ENCODE data around the gene JAKMIP3.

JAKMIP3 gene

GRCh38 chr10:132104062-132104461, 38.3 kb downstream of the JAKMIP3 start:
- in situ Hi-C loops (cut with MboI; ENCODE audit: low sequenced_read_pairs, unreplicated experiment): no loop called here
- DNase-seq (ENCODE audit: low spot score): no peak
- TF ChIP-seq, protein P1, sequence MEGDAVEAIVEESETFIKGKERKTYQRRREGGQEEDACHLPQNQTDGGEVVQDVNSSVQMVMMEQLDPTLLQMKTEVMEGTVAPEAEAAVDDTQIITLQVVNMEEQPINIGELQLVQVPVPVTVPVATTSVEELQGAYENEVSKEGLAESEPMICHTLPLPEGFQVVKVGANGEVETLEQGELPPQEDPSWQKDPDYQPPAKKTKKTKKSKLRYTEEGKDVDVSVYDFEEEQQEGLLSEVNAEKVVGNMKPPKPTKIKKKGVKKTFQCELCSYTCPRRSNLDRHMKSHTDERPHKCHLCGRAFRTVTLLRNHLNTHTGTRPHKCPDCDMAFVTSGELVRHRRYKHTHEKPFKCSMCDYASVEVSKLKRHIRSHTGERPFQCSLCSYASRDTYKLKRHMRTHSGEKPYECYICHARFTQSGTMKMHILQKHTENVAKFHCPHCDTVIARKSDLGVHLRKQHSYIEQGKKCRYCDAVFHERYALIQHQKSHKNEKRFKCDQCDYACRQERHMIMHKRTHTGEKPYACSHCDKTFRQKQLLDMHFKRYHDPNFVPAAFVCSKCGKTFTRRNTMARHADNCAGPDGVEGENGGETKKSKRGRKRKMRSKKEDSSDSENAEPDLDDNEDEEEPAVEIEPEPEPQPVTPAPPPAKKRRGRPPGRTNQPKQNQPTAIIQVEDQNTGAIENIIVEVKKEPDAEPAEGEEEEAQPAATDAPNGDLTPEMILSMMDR (IDR thresholded peaks at IDR 0.05; ENCODE audit: borderline replicate concordance, control extremely low read depth, extremely low read depth, insufficient read depth, missing control alignments): no peak

GRCh38 chr10:132104471-132105301, 38.9 kb downstream of the JAKMIP3 start:
- no peak for DNase-seq (ENCODE audit: low spot score)
- in situ Hi-C loops (cut with MboI; ENCODE audit: low sequenced_read_pairs, unreplicated experiment): no loop called here
- TF ChIP-seq, protein P1 (IDR thresholded peaks at IDR 0.05; ENCODE audit: borderline replicate concordance, control extremely low read depth, extremely low read depth, insufficient read depth, missing control alignments): no peak

- in situ Hi-C loops (cut with MboI; ENCODE audit: low sequenced_read_pairs, unreplicated experiment): no loop called here
- DNase-seq (ENCODE audit: low spot score): no peak
- TF ChIP-seq, protein P1 (IDR thresholded peaks at IDR 0.05; ENCODE audit: borderline replicate concordance, control extremely low read depth, extremely low read depth, insufficient read depth, missing control alignments): no peak
Measured at GRCh38 chr10:132105302-132105995, 39.7 kb downstream of the JAKMIP3 start.

GRCh38 chr10:132106431-132106830, 40.7 kb downstream of the JAKMIP3 start:
- in situ Hi-C loops (cut with MboI; ENCODE audit: low sequenced_read_pairs, unreplicated experiment): no loop called here
- DNase-seq (ENCODE audit: low spot score): no peak
- TF ChIP-seq, protein P1 (IDR thresholded peaks at IDR 0.05; ENCODE audit: borderline replicate concordance, control extremely low read depth, extremely low read depth, insufficient read depth, missing control alignments): no peak

GRCh38 chr10:132107186-132107948, 41.6 kb downstream of the JAKMIP3 start:
- in situ Hi-C loops (cut with MboI; ENCODE audit: low sequenced_read_pairs, unreplicated experiment): no loop called here
- no peak for DNase-seq (ENCODE audit: low spot score)
- TF ChIP-seq, protein P1 (IDR thresholded peaks at IDR 0.05; ENCODE audit: borderline replicate concordance, control extremely low read depth, extremely low read depth, insufficient read depth, missing control alignments): no peak
